Hypothalamus (tissue), 51 donors: Measurements from ENCODE around the gene CTNND2.

Source experiments
- DNase-seq, 51 donors: peaks; one replicate each; lab custom pipeline; 2025; lab: John Stamatoyannopoulos, UW

The CTNND2 gene

GRCh38 chr5:11407556-11408145, 496.6 kb downstream of the CTNND2 start:
- DNase-seq: peak in 8 of 51 donors; percentile 19 to 42 (median 28)

- DNase-seq: no peak
These were observed 503.9 kb downstream of the CTNND2 start for GRCh38 chr5:11400316-11400715.

- no peak for DNase-seq
These were observed 505.5 kb downstream of the CTNND2 start for GRCh38 chr5:11398728-11399127.

GRCh38 chr5:11397549-11397948, 506.7 kb downstream of the CTNND2 start:
- no peak for DNase-seq

GRCh38 chr5:11396917-11397316, 507.3 kb downstream of the CTNND2 start:
- DNase-seq: no peak

- no peak for DNase-seq
These were observed 509.3 kb downstream of the CTNND2 start for GRCh38 chr5:11394933-11395332.

GRCh38 chr5:11390291-11390767, 513.9 kb downstream of the CTNND2 start:
- peak in 13 of 51 donors; percentile 13 to 63 (median 30) for DNase-seq

GRCh38 chr5:11387382-11387781, 516.9 kb downstream of the CTNND2 start:
- peak in 4 of 51 donors; percentile 16 to 46 (median 38) for DNase-seq

GRCh38 chr5:11386398-11386797, 517.8 kb downstream of the CTNND2 start:
- no peak for DNase-seq

- DNase-seq: peak in 29 of 51 donors; percentile 18 to 90 (median 58)
These were observed 518.3 kb downstream of the CTNND2 start for GRCh38 chr5:11385901-11386293.

GRCh38 chr5:11385251-11385900, 518.9 kb downstream of the CTNND2 start:
- peak in 2 of 51 donors; percentile 65 to 73 for DNase-seq

- DNase-seq: peak in 40 of 51 donors; percentile 25 to 78 (median 53)
These were observed 519.6 kb downstream of the CTNND2 start for GRCh38 chr5:11384441-11385250.

GRCh38 chr5:11383506-11384095, 520.6 kb downstream of the CTNND2 start:
- DNase-seq: peak in 3 of 51 donors; percentile 6 to 29 (median 20)

GRCh38 chr5:11378461-11378860, 525.8 kb downstream of the CTNND2 start:
- DNase-seq: no peak

GRCh38 chr5:11377896-11378295, 526.4 kb downstream of the CTNND2 start:
- DNase-seq: no peak

- DNase-seq: no peak
These were observed 532.1 kb downstream of the CTNND2 start for GRCh38 chr5:11372191-11372590.

GRCh38 chr5:11371021-11371420, 533.2 kb downstream of the CTNND2 start:
- DNase-seq: no peak

- no peak for DNase-seq
These were observed 539.7 kb downstream of the CTNND2 start for GRCh38 chr5:11364531-11364930.

- no peak for DNase-seq
These were observed 540.5 kb downstream of the CTNND2 start for GRCh38 chr5:11363631-11364178.

GRCh38 chr5:11361768-11362167, 542.5 kb downstream of the CTNND2 start:
- DNase-seq: no peak

- DNase-seq: no peak
These were observed 546.3 kb downstream of the CTNND2 start for GRCh38 chr5:11357928-11358327.
